OCI-LY7 (cell line): ENCODE measurements around the gene DCX. TPM values are rescaled to one million over a fixed set of nuclear protein-coding genes. Genes with fewer than 3 reads are reported as not detected.

Source experiments
- BruUV-seq: library from RNA; stranded (reverse); fragments of 400-500 nt; replicated peaks from 2 replicates; lab custom pipeline; 2021; lab: Mats Ljungman, UMichigan
- CTCF ChIA-PET: fragments of 300-600 bp; sonication (Branson Sonifier 250); formaldehyde crosslinking; loops from one replicate; lab custom pipeline; 2022; ENCODE audit warnings: antibody characterized with exemption; ENCODE audit not compliant: unreplicated experiment; lab: Charles Lee
- POLR2A ChIA-PET: fragments of 300-600 bp; sonication (Branson Sonifier 250); formaldehyde crosslinking; loops from one replicate; lab custom pipeline; 2022; ENCODE audit warnings: antibody characterized with exemption; lab: Charles Lee
- DNase-seq: peaks from one replicate; pipeline ENCODE4 v3.0.0-alpha.2; 2015; ENCODE audit warnings: low spot score
- H2AFZ ChIP-seq: fragments of 200-600 bp; sonication (generic), shearing (Covaris generic); 2 replicates; pipeline ENCODE4 v1.6.1; 2014; ENCODE audit warnings: mild to moderate bottlenecking, antibody characterized with exemption, low read length, moderate library complexity
- H3K27ac ChIP-seq: fragments of 200-600 bp; sonication (generic); 2 replicates; pipeline ENCODE4 v1.5.1; 2014; ENCODE audit warnings: mixed run types, low read depth, mild to moderate bottlenecking, moderate library complexity, low read length, inconsistent platforms; ENCODE audit not compliant: poor library complexity, severe bottlenecking
- H3K36me3 ChIP-seq: fragments of 200-600 bp; sonication (generic); 2 replicates; pipeline ENCODE4 v1.6.1; 2014; ENCODE audit warnings: mild to moderate bottlenecking, antibody characterized with exemption, low read length, moderate library complexity, mixed read lengths; ENCODE audit not compliant: insufficient read depth
- H3K4me1 ChIP-seq: fragments of 200-600 bp; sonication (generic); 2 replicates; pipeline ENCODE4 v1.5.1; 2014; ENCODE audit warnings: mild to moderate bottlenecking, low read length; ENCODE audit not compliant: insufficient read depth, poor library complexity, severe bottlenecking
- H3K4me2 ChIP-seq: fragments of 200-600 bp; sonication (generic); 2 replicates; pipeline ENCODE4 v1.6.1; 2014; ENCODE audit warnings: mild to moderate bottlenecking, low read length
- H3K4me3 ChIP-seq: fragments of 200-600 bp; sonication (generic); 2 replicates; pipeline ENCODE4 v1.5.1; 2014; ENCODE audit warnings: mild to moderate bottlenecking, low read depth, low read length; ENCODE audit not compliant: poor library complexity, severe bottlenecking
- H3K79me2 ChIP-seq: fragments of 200-600 bp; sonication (generic); 2 replicates; pipeline ENCODE4 v1.6.1; 2016; ENCODE audit warnings: low read depth, mild to moderate bottlenecking, low read length, moderate library complexity, mixed read lengths; ENCODE audit not compliant: insufficient read depth
- H3K9me2 ChIP-seq: fragments of 200-600 bp; sonication (generic); 2 replicates; pipeline ENCODE4 v1.6.1; 2016; ENCODE audit warnings: mild to moderate bottlenecking, low read length, mixed read lengths; ENCODE audit not compliant: insufficient read depth
- H3K9me3 ChIP-seq: fragments of 200-600 bp; sonication (generic); 2 replicates; pipeline ENCODE4 v1.6.1; 2014; ENCODE audit warnings: mild to moderate bottlenecking, mixed run types, low read length, mixed read lengths
- H4K20me1 ChIP-seq: fragments of 200-600 bp; sonication (generic); 2 replicates; pipeline ENCODE4 v1.6.1; 2014; ENCODE audit warnings: mild to moderate bottlenecking, antibody characterized with exemption, low read length, moderate library complexity, mixed read lengths; ENCODE audit not compliant: insufficient read depth
- CTCF ChIP-seq: fragments of 200-600 bp; sonication (generic); conservative IDR thresholded peaks from 2 replicates; pipeline ENCODE4 v1.5.1; 2014; ENCODE audit warnings: mild to moderate bottlenecking, antibody characterized with exemption, low read length, moderate library complexity, mixed read lengths
- EZH2phosphoT487 ChIP-seq: fragments of 200-600 bp; sonication (generic); IDR thresholded peaks from 2 replicates; pipeline ENCODE4 v1.6.1; 2018; ENCODE audit warnings: low read depth, borderline replicate concordance, mild to moderate bottlenecking, mixed run types, antibody characterized with exemption, low read length, moderate library complexity, mixed read lengths
- intact Hi-C: fragments of 100-400 bp; cut with micrococcal nuclease; formaldehyde crosslinking; loops from one replicate; pipeline ENCODE4 v1.10.0; 2022; ENCODE audit not compliant: unreplicated experiment
- total RNA-seq, 2 experiments: library from RNA; depleted of rRNA in 1 of 2; stranded (reverse); fragments of >200 nt in 1 of 2; shearing (Covaris generic) in 1 of 2; gene quantifications; 2 replicates each; pipeline ENCODE4 v1.2.3, GENCODE V29; 2014 to 2022

DCX gene
- total RNA-seq, 2 experiments from 2014 or later, result not detected

- Histone ChIP-seq H2AFZ (no peak overlapping the region), H3K4me2 (no peak overlapping the region), H3K27ac (no peak overlapping the region), H3K79me2 (no peaks in the 10 kb centered on the region), H4K20me1 (no peaks in the 10 kb centered on the region), H3K4me3 (no peak overlapping the region), H3K36me3 (no peaks in the 10 kb centered on the region), H3K4me1 (no peaks in the 10 kb centered on the region), H3K9me2 (no peaks in the 10 kb centered on the region), H3K9me3 (no peaks in the 10 kb centered on the region)
- no peak for DNase-seq
- no TSS peak for BruUV-seq
- POLR2A ChIA-PET, result no interaction called here
- intact Hi-C loops, result no loop called here
- CTCF ChIA-PET, result no interaction called here
- no peak for TF ChIP-seq CTCF
- TF ChIP-seq EZH2phosphoT487, result no peak
Measured at GRCh38 chrX:111308039-111308438, 104.0 kb downstream of the DCX start.

- H3K4me3 ChIP-seq, result no peak overlapping the region
- intact Hi-C loops, result no loop called here
- no peak for DNase-seq
- H4K20me1 ChIP-seq, result no peaks in the 10 kb centered on the region
- H3K4me1 ChIP-seq, result no peaks in the 10 kb centered on the region
- no peaks in the 10 kb centered on the region for H3K36me3 ChIP-seq
- no peak overlapping the region for H2AFZ ChIP-seq
- no TSS peak for BruUV-seq
- no peak overlapping the region for H3K27ac ChIP-seq
- no peaks in the 10 kb centered on the region for H3K9me3 ChIP-seq
- H3K9me2 ChIP-seq, result no peaks in the 10 kb centered on the region
- no peak for TF ChIP-seq EZH2phosphoT487
- no peak for TF ChIP-seq CTCF
- H3K79me2 ChIP-seq, result no peaks in the 10 kb centered on the region
- H3K4me2 ChIP-seq, result no peak overlapping the region
- POLR2A ChIA-PET, result no interaction called here
- CTCF ChIA-PET, result no interaction called here
Measured at GRCh38 chrX:111302284-111302683, 109.7 kb downstream of the DCX start.

- DNase-seq, result no peak
- no peaks in the 10 kb centered on the region for H3K9me2 ChIP-seq
- no peak overlapping the region for H3K4me3 ChIP-seq
- ChIA-PET CTCF (no interaction called here), POLR2A (no interaction called here)
- no peaks in the 10 kb centered on the region for H3K79me2 ChIP-seq
- H3K4me2 ChIP-seq, result no peak overlapping the region
- TF ChIP-seq EZH2phosphoT487 (no peak), CTCF (no peak)
- H2AFZ ChIP-seq, result no peak overlapping the region
- H3K36me3 ChIP-seq, result no peaks in the 10 kb centered on the region
- H4K20me1 ChIP-seq, result no peaks in the 10 kb centered on the region
- H3K27ac ChIP-seq, result no peak overlapping the region
- intact Hi-C loops, result no loop called here
- no peaks in the 10 kb centered on the region for H3K4me1 ChIP-seq
- no peaks in the 10 kb centered on the region for H3K9me3 ChIP-seq
- BruUV-seq, result no TSS peak
Measured at GRCh38 chrX:111288841-111289240, 123.2 kb downstream of the DCX start.
